ENCODE data around the gene RYR3. TPM values are rescaled to one million over a fixed set of nuclear protein-coding genes. Genes with fewer than 3 reads are reported as not detected.

Gene RYR3
- total RNA-seq, 1 experiment from 2014 or later = 0.84 TPM

DNA sequence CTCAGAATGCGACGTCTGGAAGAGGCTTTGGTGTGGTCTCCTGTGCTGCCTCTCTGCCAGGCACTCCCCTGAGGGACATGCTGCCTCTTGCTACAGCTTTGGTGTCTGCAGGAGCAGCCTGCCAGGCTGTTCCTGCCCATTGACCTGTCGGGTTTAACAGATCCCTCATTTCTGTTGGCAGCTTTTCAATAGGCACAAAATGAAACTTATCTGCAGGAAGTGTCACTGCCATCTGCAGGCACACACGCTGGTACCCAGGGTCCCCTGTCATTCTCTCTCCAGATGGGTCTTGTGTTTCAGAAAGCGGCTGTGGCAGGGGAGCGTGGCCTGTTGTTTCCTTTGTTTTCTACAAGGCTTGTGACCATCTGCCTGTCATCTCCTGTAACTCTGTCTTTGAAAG, 329.2 kb downstream of the RYR3 start:
- DNase-seq (ENCODE audit: low read depth) = no peak
- in situ Hi-C loops (cut with HindIII; ENCODE audit: low pct_unique_long_range_greater_than_20kb, low sequenced_read_pairs) = no loop called here

- in situ Hi-C loops (cut with HindIII; ENCODE audit: low pct_unique_long_range_greater_than_20kb, low sequenced_read_pairs) = no loop called here
Observed at GRCh38 chr15:33641069-33641468, 330.3 kb downstream of the RYR3 start.

DNA sequence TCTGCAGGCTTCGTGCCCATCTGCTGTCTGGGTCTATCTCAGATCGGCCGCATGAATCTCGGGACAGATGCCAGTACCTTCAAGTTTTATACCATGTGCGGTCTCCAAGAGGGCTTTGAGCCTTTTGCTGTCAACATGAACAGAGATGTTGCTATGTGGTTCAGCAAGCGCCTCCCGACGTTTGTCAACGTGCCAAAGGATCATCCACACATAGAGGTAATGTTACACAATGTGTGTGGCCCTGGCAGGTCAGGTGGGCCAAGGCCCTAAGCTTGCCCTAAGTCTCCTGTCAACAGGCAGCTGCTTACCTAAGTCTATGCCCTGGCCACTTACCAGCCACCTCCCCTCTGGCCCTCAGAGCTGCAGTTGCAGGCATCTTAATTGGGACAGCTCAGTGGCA, 333.5 kb downstream of the RYR3 start:
- DNase-seq (ENCODE audit: low read depth) = no peak
- in situ Hi-C loops (cut with HindIII; ENCODE audit: low pct_unique_long_range_greater_than_20kb, low sequenced_read_pairs) = no loop called here

More at GRCh38 chr15:33641069-33641468, 330.3 kb downstream of the RYR3 start:
- no peak for DNase-seq (ENCODE audit: low read depth)

DNA sequence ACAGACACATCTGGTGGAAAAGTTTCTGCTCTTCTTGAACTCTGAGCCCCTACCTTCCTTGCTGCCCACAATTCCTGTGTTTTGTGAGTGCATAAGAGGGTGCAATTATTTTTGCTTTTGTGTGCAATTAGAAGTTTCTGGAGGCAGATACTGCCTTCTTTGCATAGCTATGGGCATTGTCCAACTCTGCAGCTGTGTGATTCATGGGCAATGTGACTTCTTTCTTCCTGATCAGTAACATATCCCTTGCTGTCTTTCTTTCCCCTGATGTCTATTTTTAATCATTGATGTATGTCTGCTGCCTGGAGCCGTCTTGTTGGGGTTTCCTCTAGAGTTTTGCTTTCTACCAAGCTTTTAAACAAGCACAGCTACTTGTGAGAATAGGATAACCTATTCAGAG, 336.0 kb downstream of the RYR3 start:
- no peak for DNase-seq (ENCODE audit: low read depth)
- in situ Hi-C loops (cut with HindIII; ENCODE audit: low pct_unique_long_range_greater_than_20kb, low sequenced_read_pairs) = no loop called here

- DNase-seq (ENCODE audit: low read depth) = no peak
- in situ Hi-C loops (cut with HindIII; ENCODE audit: low pct_unique_long_range_greater_than_20kb, low sequenced_read_pairs) = no loop called here
Observed at GRCh38 chr15:33649217-33649933, 338.6 kb downstream of the RYR3 start.

- no peak for DNase-seq (ENCODE audit: low read depth)
- in situ Hi-C loops (cut with HindIII; ENCODE audit: low pct_unique_long_range_greater_than_20kb, low sequenced_read_pairs) = no loop called here
Observed at GRCh38 chr15:33654860-33655259, 344.1 kb downstream of the RYR3 start.

DNA sequence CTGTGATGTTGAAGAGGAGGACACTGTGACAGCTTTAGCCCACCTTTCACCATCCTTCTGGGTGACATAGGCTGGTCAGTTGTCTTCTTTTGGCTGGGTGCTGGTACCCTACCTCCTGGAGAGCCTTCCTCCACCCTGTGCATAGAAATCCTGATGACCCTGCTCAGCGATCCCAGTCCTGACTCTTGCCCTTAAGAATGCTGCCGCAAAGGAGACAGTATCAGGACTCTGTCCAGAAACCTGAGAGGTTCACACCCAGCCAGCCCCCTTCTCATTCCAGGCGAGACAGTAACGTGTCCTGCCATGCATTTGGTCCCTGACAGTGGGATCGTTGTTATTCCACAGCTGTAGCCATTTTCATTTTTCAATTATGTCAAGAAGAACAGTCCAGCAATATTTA, 344.7 kb downstream of the RYR3 start:
- in situ Hi-C loops (cut with HindIII; ENCODE audit: low pct_unique_long_range_greater_than_20kb, low sequenced_read_pairs) = no loop called here
- DNase-seq (ENCODE audit: low read depth) = no peak

- in situ Hi-C loops (cut with HindIII; ENCODE audit: low pct_unique_long_range_greater_than_20kb, low sequenced_read_pairs) = no loop called here
Observed at GRCh38 chr15:33656168-33656567, 345.4 kb downstream of the RYR3 start.

DNA sequence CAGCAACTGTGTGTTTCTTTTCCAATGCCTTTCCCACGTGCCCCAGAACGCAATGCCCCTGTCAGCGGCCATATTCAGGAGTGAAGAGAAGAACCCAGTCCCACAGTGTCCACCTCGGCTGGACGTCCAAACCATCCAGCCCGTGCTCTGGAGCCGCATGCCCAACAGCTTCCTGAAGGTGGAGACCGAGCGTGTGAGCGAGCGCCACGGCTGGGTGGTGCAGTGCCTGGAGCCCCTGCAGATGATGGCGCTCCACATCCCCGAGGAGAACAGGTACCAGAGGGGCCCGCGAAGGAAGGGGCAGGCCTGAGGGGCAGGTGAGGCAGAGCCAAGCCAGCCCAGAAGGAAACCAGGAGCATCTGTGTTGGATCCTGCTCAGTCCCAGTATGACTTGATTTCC, 349.4 kb downstream of the RYR3 start:
- in situ Hi-C loops (cut with HindIII; ENCODE audit: low pct_unique_long_range_greater_than_20kb, low sequenced_read_pairs) = no loop called here

More at GRCh38 chr15:33656168-33656567, 345.4 kb downstream of the RYR3 start:
- no peak for DNase-seq (ENCODE audit: low read depth)

GRCh38 chr15:33662014-33662413, 351.2 kb downstream of the RYR3 start:
- in situ Hi-C loops (cut with HindIII; ENCODE audit: low pct_unique_long_range_greater_than_20kb, low sequenced_read_pairs) = no loop called here
- DNase-seq (ENCODE audit: low read depth) = no peak

More for the DNA sequence above, 349.4 kb downstream of the RYR3 start:
- DNase-seq (ENCODE audit: low read depth) = no peak

GRCh38 chr15:33664947-33665346, 354.2 kb downstream of the RYR3 start:
- no peak for DNase-seq (ENCODE audit: low read depth)
- in situ Hi-C loops (cut with HindIII; ENCODE audit: low pct_unique_long_range_greater_than_20kb, low sequenced_read_pairs) = no loop called here

GRCh38 chr15:33670567-33670966, 359.8 kb downstream of the RYR3 start:
- no peak for DNase-seq (ENCODE audit: low read depth)
- in situ Hi-C loops (cut with HindIII; ENCODE audit: low pct_unique_long_range_greater_than_20kb, low sequenced_read_pairs) = no loop called here

DNA sequence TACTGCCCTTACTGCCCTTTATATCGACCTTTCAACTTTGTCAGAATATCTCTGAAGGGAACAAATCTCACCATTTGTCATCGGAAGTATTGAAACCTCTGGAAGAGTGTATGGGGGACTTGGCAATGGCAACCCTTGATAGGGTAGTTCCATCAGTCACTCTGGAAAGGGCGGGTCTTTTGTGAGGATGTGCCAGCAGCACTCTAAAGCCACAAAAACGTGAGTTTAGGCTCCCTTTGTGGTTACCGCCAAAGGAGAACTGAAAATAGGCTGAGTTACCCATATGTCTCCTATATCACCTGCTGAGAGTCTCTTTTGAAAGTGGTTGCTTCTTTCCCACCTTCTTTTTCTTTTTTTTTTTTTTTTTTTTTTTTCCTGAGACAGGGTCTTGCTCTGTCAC, 360.7 kb downstream of the RYR3 start:
- in situ Hi-C loops (cut with HindIII; ENCODE audit: low pct_unique_long_range_greater_than_20kb, low sequenced_read_pairs) = no loop called here
- no peak for DNase-seq (ENCODE audit: low read depth)

GRCh38 chr15:33675246-33675645, 364.5 kb downstream of the RYR3 start:
- in situ Hi-C loops (cut with HindIII; ENCODE audit: low pct_unique_long_range_greater_than_20kb, low sequenced_read_pairs) = no loop called here
- DNase-seq (ENCODE audit: low read depth) = no peak

DNA sequence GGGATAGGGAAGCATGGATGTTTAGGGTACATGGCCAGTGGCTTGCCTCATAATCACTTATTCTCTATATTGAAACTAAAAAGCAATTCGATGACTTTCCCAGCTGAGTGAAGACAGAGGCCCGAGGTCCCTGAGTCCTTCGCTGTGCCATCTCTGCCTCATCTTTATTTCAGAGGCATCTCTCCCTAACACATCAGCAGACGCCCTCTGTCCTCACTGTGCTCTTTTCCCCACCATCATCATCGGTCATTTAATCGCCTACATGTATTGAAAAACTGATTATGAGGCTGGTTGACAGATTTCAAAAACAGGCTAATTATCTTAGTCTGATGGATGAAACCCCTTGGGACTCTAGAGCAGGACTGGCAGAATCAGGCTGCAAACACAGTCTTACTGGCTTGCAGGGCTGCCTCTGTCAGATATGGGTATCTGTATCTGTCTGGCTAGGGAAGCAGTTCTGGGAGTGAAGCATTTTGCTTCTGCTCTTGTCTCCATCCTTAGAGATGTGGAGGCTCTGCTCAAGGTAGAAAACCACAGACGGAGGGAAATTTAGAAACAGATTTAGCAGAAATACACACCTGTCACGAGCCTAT, 366.6 kb downstream of the RYR3 start:
- no peak for DNase-seq (ENCODE audit: low read depth)
- in situ Hi-C loops (cut with HindIII; ENCODE audit: low pct_unique_long_range_greater_than_20kb, low sequenced_read_pairs) = no loop called here

GRCh38 chr15:33678176-33678575, 367.4 kb downstream of the RYR3 start:
- in situ Hi-C loops (cut with HindIII; ENCODE audit: low pct_unique_long_range_greater_than_20kb, low sequenced_read_pairs) = no loop called here
- no peak for DNase-seq (ENCODE audit: low read depth)

- in situ Hi-C loops (cut with HindIII; ENCODE audit: low pct_unique_long_range_greater_than_20kb, low sequenced_read_pairs) = no loop called here
- DNase-seq (ENCODE audit: low read depth) = no peak
Observed at GRCh38 chr15:33678602-33679001, 367.8 kb downstream of the RYR3 start.

DNA sequence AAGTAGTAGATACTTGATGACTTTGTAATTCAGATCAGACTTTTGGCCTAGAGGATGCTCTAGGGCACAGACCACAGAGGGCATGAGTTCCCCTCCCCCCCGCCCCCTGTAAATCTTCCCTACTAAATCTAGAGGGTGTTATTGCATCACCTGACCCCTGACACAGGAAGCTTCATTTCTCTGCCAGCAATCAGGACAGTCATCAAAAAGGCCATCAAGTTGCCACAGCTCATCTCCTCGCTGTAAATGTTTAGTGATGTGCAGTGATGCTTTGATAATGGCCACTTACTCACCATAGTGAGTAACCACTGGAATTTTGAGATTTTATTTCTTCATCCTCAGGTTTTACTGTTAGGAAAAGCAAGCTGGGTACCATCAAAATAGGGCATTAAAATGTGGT, 368.3 kb downstream of the RYR3 start:
- in situ Hi-C loops (cut with HindIII; ENCODE audit: low pct_unique_long_range_greater_than_20kb, low sequenced_read_pairs) = no loop called here
- DNase-seq (ENCODE audit: low read depth) = peak; percentile 84

- in situ Hi-C loops (cut with HindIII; ENCODE audit: low pct_unique_long_range_greater_than_20kb, low sequenced_read_pairs) = no loop called here
- DNase-seq (ENCODE audit: low read depth) = peak; percentile 29
Observed at GRCh38 chr15:33680336-33680735, 369.6 kb downstream of the RYR3 start.

DNA sequence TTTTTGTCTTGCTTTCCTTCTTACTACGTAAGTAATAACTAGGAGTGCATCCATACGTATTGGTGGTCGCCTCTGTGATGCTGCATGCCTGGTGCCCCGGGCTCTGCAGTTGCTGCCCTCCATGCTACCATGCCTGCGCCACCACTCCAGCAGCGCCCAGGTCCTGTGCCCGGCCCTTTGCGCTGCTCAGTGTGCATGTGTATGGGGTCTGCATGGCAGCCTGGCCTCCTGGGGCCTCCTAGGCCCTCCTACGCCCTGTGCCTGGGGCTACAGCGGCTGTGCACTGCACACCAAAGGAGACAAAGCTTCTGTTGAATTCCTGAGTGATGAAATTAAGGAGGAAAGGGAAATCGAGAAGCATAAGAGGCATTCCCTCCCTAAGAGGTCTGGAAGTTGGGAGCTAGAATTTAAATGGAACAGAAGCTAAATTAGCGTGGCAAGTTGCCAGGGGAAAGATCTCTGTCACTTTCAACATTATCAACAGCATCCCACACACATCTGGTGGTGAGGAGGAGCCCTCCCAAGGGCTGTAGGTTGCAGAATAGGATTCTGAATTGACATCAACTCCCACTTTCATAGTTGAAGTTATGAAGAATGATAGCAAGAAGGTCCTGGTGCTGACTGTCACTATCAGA, 382.5 kb downstream of the RYR3 start:
- DNase-seq (ENCODE audit: low read depth) = no peak
- in situ Hi-C loops (cut with HindIII; ENCODE audit: low pct_unique_long_range_greater_than_20kb, low sequenced_read_pairs) = no loop called here
